Regular cardiac myocyte (primary cell): ENCODE data around the gene FXYD7. TPM values are rescaled to one million over a fixed set of nuclear protein-coding genes. Genes with fewer than 3 reads are reported as not detected.

Experiments used
- total RNA-seq: library from RNA; depleted of rRNA; stranded (reverse); fragments of >200 nt; gene quantifications from 2 replicates; pipeline ENCODE4 v1.2.3, GENCODE V29; 2014

The FXYD7 gene, protein sequence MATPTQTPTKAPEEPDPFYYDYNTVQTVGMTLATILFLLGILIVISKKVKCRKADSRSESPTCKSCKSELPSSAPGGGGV
- total RNA-seq: not detected in 2 replicates

DNA sequence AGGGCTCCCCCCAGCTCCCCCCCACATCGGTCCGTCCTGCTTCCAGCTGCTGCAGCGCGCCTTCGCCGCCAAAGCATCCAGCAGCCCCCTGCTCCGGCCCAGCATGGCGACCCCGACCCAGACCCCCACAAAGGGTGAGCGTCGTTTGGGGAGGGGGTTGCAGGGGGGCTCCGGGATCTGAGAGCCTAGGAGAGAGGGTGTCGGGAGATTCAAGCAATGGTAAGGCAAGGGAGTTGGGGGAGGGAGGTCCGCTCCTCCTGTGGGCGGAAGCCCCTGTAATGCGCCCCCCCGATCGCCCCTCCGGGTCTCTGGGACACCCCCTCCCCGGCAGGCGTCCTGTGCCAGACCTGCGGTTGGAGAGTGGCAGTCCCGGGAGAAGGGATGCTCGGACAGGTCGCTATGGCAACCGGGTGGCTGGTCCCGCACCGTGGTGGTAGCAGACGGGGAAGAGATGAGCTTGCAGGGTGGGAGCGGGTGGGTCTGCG is at the start of gene FXYD7:
Gene FXYD7 (plus strand): TSS at position 25 of the 485 bp plus-strand sequence. CDS start 79 bp downstream, at position 104.

DNA sequence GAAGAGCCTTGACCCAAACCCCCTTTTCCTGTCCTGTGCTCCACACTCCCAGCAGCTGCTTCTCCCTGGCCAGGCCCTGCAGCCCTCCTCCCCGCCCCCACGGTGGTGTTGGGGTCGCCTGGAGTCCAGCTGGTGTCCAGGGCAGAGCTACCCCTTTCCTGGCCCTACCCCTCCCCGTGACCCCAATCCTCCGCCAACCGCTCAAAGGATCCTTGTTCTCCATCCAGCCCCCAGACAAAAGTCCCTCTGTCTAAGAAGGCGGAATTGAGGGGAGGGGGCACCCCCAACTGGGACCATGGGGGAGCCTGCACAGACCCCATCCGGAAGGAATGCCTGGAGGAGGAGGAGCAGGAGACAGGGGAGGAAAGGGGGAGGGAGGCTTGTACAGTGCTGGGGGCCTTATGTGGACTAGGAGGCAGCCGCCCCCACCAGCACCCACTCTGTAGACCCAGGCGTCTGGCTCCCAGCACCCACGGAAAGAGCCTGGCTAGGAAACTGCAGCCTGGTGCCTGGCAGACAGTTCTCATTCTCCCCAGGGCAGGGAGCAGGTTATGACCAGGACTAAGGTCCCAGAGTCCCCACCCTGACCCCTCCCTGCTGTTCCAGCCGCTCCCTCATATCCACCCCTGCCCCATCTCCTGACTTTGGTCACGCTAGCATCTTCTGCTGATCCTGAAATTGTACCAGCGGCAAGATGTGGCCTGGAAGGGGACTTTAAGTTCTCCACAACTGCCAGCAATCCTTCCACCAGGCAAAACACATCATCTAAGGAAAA is 27.7 kb upstream of the FXYD7 start, which contains the start of gene FXYD3:
Gene FXYD3 (plus strand): TSS at position 647 of the 775 bp plus-strand sequence. CDS start 3,554 bp downstream, outside the sequence.

GRCh38 chr19:35134601-35135242 is 8.3 kb upstream of the FXYD7 start, which contains the start of gene LGI4:
TSS of gene LGI4 (minus strand) at chr19:35135059. CDS start at chr19:35134680, 379 bp downstream.

DNA sequence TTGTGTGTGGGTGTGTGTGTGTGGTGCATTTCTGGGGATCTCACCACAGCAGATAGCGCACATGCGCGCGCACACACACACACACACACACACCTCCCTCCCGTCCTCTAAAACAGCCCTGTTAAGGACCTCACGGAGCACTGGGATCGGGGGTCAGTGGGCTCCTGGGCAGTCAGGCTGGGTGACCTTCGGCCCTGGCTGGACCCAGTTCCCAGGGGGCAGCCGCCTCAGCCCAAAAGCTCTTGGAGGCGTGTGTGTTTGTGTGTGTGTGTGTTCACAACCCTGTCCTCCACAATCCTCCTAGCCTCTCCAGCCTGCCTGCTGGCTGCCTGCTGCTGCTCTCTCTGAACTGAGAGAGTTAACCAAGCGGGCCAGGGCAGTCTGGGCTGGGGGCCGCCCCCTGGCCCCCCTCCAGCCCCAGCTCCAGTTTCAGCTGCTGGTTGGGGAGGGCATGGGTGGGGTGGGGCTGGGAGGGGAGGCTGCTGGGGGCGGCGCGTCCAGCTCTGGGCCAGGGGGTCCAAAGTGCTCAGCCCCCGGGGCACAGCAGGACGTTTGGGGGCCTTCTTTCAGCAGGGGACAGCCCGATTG is 4.7 kb upstream of the FXYD7 start, which contains the start of gene FXYD1:
Gene FXYD1 (plus strand): TSS at position 520 of the 588 bp plus-strand sequence. CDS start 1,256 bp downstream, outside the sequence.

GRCh38 chr19:35154525-35155406 is 11.7 kb downstream of the FXYD7 start, which contains the start of gene FXYD5:
TSS of gene FXYD5 (plus strand) at chr19:35154735. CDS start at chr19:35155551, 816 bp downstream.

Other genes starting within 250 kb of the FXYD7 start
- gene ZNF30, start 216.4 kb upstream of the FXYD7 start, total RNA-seq: 2.7 and 3.1 TPM in 2 replicates
- gene ZNF792, start 179.0 kb upstream of the FXYD7 start, total RNA-seq: 4.8 and 5.6 TPM in 2 replicates
- 14.2 and 23.1 TPM in 2 replicates for gene GRAMD1A, start 142.9 kb upstream of the FXYD7 start, total RNA-seq
- gene SCN1B, start 112.8 kb upstream of the FXYD7 start, total RNA-seq: 1.3 and 2.3 TPM in 2 replicates
- gene HPN, start 101.5 kb upstream of the FXYD7 start, total RNA-seq: under 0.01 TPM in 1 of 2 replicates, not detected in the other
- gene FXYD3, start 27.4 kb upstream of the FXYD7 start, total RNA-seq: 0.38 TPM in 1 of 2 replicates, not detected in the other
- gene LGI4, start 8.2 kb upstream of the FXYD7 start, total RNA-seq: under 0.01 and 3.7 TPM in 2 replicates
- gene FXYD1, start 4.4 kb upstream of the FXYD7 start, total RNA-seq: 0.58 and 1.4 TPM in 2 replicates
- 11.8 and 16.3 TPM in 2 replicates for gene FXYD5, start 11.5 kb downstream of the FXYD7 start, total RNA-seq
- gene FAM187B, start 85.5 kb downstream of the FXYD7 start, total RNA-seq: not detected in 2 replicates
- gene LSR, start 105.7 kb downstream of the FXYD7 start, total RNA-seq: 0.28 and 1.7 TPM in 2 replicates
- 33.5 and 49.1 TPM in 2 replicates for gene USF2, start 125.7 kb downstream of the FXYD7 start, total RNA-seq
- gene HAMP, start 139.3 kb downstream of the FXYD7 start, total RNA-seq: 0.19 TPM in 1 of 2 replicates, not detected in the other
- gene MAG, start 148.9 kb downstream of the FXYD7 start, total RNA-seq: 0.96 TPM in 1 of 2 replicates, not detected in the other
- 0.96 and 1.7 TPM in 2 replicates for gene CD22, start 185.9 kb downstream of the FXYD7 start, total RNA-seq
- not detected in 2 replicates for gene FFAR1, start 204.6 kb downstream of the FXYD7 start, total RNA-seq
- not detected in 2 replicates for gene FFAR3, start 215.2 kb downstream of the FXYD7 start, total RNA-seq
- gene GPR42, start 227.8 kb downstream of the FXYD7 start, total RNA-seq: not detected in 2 replicates